ENCODE data around the gene ZNF385B.

ZNF385B gene

DNA sequence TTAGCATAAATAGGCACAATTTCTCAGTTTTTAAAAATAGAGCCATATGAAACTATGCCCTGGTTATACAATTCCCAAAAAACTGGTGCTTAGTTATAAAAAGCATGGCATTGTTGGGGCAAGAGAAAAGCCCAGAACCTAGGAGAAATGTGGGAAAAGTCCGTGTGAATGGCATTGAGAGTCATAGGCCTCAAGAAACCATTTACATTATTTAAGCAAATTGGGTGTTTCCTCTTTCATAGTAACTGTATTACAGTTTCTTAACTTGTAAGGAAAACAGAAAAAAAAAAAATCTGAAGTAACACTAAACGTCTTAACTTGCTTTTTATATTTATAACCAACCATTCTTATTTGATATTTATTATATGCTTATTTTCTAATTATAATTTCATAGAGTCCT lies 425.8 kb downstream of the ZNF385B start:
- DNase-seq (ENCODE audit: extremely low read depth, low read depth) = no peak
- TF ChIP-seq, protein P1, sequence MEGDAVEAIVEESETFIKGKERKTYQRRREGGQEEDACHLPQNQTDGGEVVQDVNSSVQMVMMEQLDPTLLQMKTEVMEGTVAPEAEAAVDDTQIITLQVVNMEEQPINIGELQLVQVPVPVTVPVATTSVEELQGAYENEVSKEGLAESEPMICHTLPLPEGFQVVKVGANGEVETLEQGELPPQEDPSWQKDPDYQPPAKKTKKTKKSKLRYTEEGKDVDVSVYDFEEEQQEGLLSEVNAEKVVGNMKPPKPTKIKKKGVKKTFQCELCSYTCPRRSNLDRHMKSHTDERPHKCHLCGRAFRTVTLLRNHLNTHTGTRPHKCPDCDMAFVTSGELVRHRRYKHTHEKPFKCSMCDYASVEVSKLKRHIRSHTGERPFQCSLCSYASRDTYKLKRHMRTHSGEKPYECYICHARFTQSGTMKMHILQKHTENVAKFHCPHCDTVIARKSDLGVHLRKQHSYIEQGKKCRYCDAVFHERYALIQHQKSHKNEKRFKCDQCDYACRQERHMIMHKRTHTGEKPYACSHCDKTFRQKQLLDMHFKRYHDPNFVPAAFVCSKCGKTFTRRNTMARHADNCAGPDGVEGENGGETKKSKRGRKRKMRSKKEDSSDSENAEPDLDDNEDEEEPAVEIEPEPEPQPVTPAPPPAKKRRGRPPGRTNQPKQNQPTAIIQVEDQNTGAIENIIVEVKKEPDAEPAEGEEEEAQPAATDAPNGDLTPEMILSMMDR (IDR thresholded peaks at IDR 0.05; ENCODE audit: low read depth, low read length) = no peak

DNA sequence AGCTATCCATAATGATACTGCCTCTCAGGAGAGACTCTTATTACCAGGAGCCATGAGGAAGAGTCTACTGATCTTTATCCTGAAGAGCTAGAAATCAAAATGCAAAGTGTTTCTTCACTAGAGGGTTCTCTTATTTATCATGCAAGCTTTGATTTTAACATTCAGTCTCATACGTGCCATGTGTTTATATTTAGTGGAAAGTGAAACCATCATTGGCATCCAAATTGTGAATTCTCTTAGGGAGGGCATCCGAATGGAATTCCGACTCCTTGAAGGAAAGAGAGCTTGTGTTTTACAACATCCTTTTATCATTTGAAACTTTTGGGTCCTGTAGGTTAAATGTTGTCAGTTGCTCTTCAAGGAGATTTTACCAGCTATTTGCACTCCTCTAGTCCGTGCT lies 426.4 kb downstream of the ZNF385B start:
- no peak for DNase-seq (ENCODE audit: extremely low read depth, low read depth)
- TF ChIP-seq, protein P1 (IDR thresholded peaks at IDR 0.05; ENCODE audit: low read depth, low read length) = no peak

DNA sequence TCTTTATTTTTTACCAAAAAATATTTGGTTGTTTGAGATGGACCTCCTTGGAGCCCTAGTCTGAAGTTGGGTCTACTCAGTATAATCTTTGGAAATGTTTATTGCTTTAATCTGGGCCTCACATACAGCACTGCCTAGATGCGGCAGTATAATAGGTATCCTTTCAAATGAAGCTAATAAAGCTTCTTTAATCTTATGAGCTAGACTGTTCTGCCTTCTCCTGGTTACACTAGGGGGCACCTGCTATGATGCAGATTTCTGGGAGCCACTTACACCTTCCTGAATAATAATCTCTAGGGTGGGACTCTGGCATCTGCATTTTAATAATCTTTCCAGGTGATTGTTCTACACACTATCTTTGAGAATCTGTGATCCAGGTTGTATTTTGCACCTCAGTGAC lies 427.1 kb downstream of the ZNF385B start:
- TF ChIP-seq, protein P1 (IDR thresholded peaks at IDR 0.05; ENCODE audit: low read depth, low read length) = no peak
- DNase-seq (ENCODE audit: extremely low read depth, low read depth) = no peak

DNA sequence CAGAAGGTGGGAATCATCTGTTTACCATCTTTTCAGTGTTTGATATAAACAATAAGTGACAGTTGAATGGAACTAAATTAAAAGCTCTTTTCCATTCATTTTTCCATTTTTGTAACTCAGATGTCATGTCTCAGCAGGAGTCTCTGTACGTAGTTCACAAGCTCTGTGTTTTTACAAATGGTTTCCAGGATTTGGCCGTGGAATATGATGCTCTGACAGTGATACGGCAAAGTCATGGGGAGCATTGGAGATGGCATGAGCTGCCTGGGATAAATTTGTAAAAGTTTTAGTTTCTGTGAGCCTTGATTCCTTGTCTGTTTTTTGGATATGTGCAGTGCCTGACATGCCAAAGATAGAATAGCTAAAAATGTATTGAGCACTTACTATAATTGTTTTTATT lies 428.7 kb downstream of the ZNF385B start:
- TF ChIP-seq, protein P1 (IDR thresholded peaks at IDR 0.05; ENCODE audit: low read depth, low read length) = no peak
- no peak for DNase-seq (ENCODE audit: extremely low read depth, low read depth)

DNA sequence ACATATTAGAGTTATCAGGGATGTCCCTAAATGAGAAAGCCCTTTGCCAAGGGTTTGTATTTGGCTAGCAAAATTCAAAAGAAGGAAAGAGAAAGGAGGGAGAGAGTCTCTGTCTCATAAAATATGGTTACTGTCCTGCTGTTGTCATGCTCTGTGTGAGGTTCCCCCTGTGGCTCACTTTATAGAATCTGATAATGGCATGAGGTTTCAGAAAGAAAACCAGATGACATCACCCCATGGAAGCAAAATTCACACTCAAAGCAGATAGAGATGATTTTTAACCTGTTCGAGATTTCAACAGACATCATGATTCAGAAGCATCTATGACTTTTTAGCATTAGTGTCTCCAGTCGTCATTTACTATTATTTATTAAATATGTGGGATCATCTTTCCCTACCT lies 431.8 kb downstream of the ZNF385B start:
- no peak for DNase-seq (ENCODE audit: extremely low read depth, low read depth)
- TF ChIP-seq, protein P1 (IDR thresholded peaks at IDR 0.05; ENCODE audit: low read depth, low read length) = no peak

DNA sequence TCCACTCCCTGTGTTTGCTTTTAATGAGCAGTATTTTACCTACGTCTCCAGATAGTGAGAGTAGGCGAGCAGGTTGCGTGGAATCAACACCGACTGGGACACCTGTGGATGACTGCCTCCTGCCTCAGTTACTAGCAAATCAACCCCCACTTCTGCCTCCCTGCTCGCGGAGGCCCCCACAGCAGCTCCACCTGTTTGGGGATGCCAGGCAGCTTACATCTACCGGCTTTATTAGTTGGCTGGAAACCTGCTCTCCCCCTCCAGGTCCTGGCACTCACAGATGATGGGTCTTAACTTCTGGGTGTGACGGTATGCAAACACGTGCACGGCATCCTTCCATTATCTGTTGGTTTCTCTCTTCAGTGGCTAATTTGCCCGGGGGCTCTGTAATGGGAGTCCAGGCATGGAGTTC lies 432.3 kb downstream of the ZNF385B start:
- no peak for DNase-seq (ENCODE audit: extremely low read depth, low read depth)
- TF ChIP-seq, protein P1 (IDR thresholded peaks at IDR 0.05; ENCODE audit: low read depth, low read length) = no peak

DNA sequence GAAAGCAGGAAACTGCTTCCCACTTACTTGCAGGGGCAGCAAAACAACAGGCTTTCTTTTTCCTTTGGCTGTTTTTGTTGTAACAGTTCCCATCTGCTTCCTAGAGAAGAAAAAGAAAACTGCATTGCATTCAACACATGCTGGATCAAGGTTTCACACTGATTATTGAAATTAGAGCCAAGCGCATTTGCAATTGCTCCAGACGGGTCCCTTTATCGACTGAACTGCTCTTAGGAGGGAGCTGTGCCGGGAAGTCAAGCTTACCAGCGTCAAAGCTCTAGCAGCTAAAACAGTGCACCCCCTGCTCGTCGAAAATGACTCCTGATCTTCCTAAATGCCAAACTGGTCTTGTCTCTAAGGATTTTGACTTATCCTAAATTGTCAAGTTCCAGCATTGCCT lies 432.8 kb downstream of the ZNF385B start:
- no peak for DNase-seq (ENCODE audit: extremely low read depth, low read depth)
- TF ChIP-seq, protein P1 (IDR thresholded peaks at IDR 0.05; ENCODE audit: low read depth, low read length) = no peak
